Stimulated activated naive CD4-positive, alpha-beta T cell (primary cell): Measurements from ENCODE around the gene BLACAT1.

ENCODE experiments used
- DNase-seq, 6 experiments: peaks; one replicate each; lab custom pipeline; 2025; lab: John Stamatoyannopoulos, UW

The BLACAT1 gene

GRCh38 chr1:205455581-205456382, at the start of gene BLACAT1:
Gene BLACAT1 (minus strand): TSS chr1:205456045.
- peak in 1 of 6 experiments; percentile 2 for DNase-seq

GRCh38 chr1:205505076-205505729, 49.4 kb upstream of the BLACAT1 start:
- peak in 1 of 6 experiments; percentile 7 for DNase-seq

DNA sequence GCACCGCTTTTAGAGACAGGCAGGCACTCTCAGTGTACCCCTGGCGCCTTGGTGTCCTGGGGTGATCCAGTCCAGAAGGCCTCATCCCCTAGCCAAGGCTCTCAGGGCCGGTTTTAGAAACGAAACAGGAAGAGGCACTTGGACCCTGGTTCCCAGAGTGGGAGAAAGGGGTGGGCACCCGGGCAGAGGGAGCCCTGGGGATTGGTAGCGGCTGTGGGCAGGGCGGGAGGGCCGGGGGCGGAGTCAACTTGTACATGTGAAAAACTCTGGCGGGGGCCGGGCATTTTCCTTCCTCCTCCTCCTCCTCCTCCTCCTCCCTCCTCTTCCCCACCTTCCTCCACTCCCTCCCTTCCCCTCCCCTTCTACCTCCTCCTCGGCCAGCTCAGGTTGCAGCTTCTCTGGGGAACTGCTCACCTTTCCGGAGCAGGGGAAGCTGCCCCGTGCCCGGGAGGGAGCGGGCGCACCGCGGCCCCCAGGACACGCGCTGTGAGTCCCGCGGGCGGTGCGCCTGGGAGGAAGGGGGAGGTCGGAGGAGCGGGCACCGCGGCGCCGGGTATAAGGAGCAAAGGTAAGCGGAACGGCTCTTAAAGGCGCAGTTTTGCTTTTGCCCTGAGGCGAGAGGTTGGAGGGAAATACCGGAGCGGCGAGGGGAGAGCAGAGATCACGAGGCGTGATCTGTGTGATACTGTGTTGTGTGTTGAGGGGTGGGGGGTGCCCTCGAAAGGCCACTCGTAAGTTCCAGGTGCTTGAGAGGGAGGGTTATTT, 48.6 kb upstream of the BLACAT1 start, which contains the start of gene CDK18:
TSS of gene CDK18 (plus strand) at position 359 of the 765 bp plus-strand sequence. CDS start 18,499 bp downstream, outside the sequence.
- DNase-seq: peak in 5 of 6 experiments; percentile 19 to 49 (median 35)

DNA sequence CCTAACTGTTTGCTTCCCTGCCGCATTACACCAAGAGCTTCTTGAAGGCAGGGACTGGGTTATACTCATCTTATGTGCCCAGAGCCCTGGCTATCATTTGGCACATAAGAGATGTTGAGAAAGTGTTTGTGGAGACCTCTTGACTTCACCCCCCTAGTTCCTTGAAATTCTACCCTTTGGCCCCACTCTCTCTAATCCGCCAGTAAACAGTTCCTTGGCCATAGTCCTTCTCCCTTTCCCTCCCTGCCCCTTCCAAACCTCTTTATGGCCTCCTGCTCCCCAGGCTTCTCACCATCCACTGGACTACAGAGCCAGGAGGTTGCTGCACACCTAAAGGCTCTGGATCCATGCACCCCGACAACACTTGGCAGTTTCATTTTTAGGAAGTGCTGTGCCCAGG, 47.1 kb upstream of the BLACAT1 start:
- no peak for DNase-seq

GRCh38 chr1:205502111-205502810, 46.4 kb upstream of the BLACAT1 start:
- DNase-seq: no peak

- DNase-seq: no peak
Observed at GRCh38 chr1:205500240-205501233, 44.7 kb upstream of the BLACAT1 start.

- DNase-seq: no peak
Observed at GRCh38 chr1:205499789-205500188, 43.9 kb upstream of the BLACAT1 start.

DNA sequence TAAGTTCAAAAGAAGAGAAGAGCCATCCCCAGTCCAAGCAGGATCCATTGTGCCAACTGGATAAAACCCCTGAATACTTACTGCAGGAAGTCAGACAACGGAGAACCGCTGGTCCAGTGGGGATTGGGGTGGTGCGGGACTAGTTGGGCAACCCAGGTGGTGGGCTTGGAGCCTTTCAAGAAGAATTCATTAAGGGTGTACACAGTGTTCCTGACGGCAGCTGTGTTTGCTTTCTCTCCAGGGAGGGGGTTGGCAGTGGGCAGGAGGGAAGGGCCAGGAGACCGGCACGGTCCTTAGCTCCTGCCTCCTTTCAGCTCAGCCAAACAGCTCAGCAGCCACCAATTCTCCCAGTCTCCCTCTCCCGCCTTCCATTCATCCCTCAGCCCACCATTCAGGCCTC, 41.5 kb upstream of the BLACAT1 start:
- no peak for DNase-seq

- DNase-seq: no peak
Observed at GRCh38 chr1:205496661-205497060, 40.8 kb upstream of the BLACAT1 start.

- DNase-seq: no peak
Observed at GRCh38 chr1:205495237-205495823, 39.5 kb upstream of the BLACAT1 start.

DNA sequence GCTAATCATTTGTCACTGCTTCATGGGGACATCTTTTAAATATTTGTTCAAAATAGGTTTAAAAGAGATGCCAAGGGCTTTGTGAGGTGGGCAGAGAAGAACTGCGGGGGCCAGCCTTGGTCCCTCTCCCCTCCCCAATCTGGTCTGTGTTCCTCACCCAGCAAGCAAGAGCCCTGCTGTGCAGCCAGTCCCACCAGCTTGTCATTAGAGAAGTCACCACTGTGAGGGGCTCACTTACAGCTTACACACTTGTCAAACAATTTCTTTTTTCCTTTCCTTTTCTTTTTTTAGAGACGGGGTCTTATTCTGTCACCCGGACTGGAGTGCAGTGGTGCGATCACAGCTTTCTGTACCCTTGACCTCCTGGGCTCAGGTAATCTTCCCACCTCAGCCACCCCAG, 38.3 kb upstream of the BLACAT1 start:
- no peak for DNase-seq

- DNase-seq: no peak
Observed at GRCh38 chr1:205493241-205494085, 37.6 kb upstream of the BLACAT1 start.

- DNase-seq: no peak
Observed at GRCh38 chr1:205492774-205493173, 36.9 kb upstream of the BLACAT1 start.

- DNase-seq: no peak
Observed at GRCh38 chr1:205492201-205492667, 36.4 kb upstream of the BLACAT1 start.

- no peak for DNase-seq
Observed at GRCh38 chr1:205491794-205492193, 35.9 kb upstream of the BLACAT1 start.

DNA sequence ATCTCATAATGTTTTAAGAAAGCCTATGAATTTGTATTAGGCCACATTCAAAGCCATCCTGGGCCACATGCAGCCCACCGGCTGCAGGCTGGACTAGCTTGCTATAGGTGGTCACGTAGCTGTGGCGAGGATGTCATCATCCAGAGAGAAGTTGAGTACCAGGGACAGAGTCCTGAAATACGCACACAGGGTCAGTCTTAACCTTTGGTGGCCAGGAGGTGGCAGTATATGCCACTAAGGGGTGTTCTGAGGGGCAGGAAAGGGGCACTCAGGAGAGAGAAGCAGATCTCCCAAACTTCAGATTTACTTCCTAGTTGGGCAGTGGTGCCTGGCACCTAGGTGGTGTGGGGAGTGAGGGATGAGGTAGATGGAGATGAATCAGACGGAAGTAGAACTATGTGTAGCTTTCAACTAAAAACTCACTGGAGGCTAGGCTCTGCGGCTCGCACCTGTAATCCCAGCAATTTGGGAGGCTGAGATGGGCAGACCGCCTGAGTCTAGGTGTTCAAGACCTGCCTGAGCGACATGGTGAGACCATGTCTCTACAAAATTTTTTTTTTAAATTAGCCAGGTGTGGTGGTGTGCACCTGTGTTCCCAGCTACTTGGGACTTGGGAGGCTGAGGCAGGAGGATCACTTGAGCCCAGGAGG, 32.4 kb upstream of the BLACAT1 start:
- peak in 4 of 6 experiments; percentile 10 to 41 (median 32) for DNase-seq

DNA sequence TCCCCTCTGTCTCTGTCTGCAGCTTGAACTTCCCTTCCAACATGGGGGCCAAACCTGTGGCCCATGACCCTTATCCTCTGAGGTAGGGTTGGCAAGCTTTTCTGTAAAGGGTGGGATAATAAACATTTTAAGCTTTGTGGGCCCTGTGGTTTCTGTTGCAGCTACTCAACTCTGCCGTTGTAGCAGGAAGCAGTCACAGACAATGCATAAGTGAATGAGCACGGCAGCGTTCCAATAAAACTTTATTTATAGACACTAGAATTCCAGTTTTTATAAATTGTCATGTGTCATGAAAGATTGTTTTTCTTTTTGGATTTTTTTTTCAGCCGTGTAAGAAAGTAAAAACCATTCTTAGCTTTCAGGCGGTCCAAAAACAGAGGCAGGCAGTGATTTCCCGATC, 30.4 kb upstream of the BLACAT1 start:
- no peak for DNase-seq
